B cell (primary cell): ENCODE results near the gene UGT1A9. TPM values are rescaled to one million over a fixed set of nuclear protein-coding genes. Genes with fewer than 3 reads are reported as not detected.

Source experiments
- ATAC-seq: fragments of 200-7000 bp; cut with Tn5 transposase; one replicate; pipeline ENCODE4 v1.10.0; 2021; ENCODE audit warnings: low read depth, mild to moderate bottlenecking, moderate number of reproducible peaks, moderate library complexity
- CTCF ChIA-PET: fragments of 350-600 bp; sonication (Branson Sonifier 250); formaldehyde crosslinking; loops from one replicate; lab custom pipeline; 2021; ENCODE audit warnings: antibody characterized with exemption, inconsistent platforms; lab: Charles Lee
- POLR2A ChIA-PET: fragments of 350-600 bp; sonication (Branson Sonifier 250); formaldehyde crosslinking; loops from one replicate; lab custom pipeline; 2021; ENCODE audit warnings: antibody characterized with exemption; lab: Charles Lee
- DNase-seq: peaks from one replicate; pipeline ENCODE4 v3.0.0; 2013
- H2AFZ ChIP-seq: 2 replicates; pipeline ENCODE4 v1.6.1; 2012; ENCODE audit warnings: mild to moderate bottlenecking, low read depth, low read length; ENCODE audit not compliant: insufficient read depth, poor library complexity, severe bottlenecking
- H3K27ac ChIP-seq, 2 donors: 1 replicate in 1 of 2; 2 replicates in 1 of 2; pipeline ENCODE4 v1.5.1; 2012 to 2013; ENCODE audit warnings: low read length in 2 of 2, mild to moderate bottlenecking in 2 of 2, moderate library complexity in 1 of 2
- H3K27me3 ChIP-seq, 4 experiments: fragments of 200-600 bp in 1 of 4; sonication (generic) in 1 of 4; replicated peaks in 1 of 4; 1 replicate in 2 of 4; 2 replicates in 2 of 4; pipeline versions ENCODE4 v1.6.1 to v1.7.0; 2013 to 2016; ENCODE audit warnings: low read length in 3 of 4, mild to moderate bottlenecking in 2 of 4, mixed read lengths in 1 of 4, moderate library complexity in 1 of 4; ENCODE audit not compliant: insufficient read depth in 4 of 4, control insufficient read depth in 3 of 4; ENCODE audit errors: control extremely low read depth in 1 of 4
- H3K36me3 ChIP-seq, 2 experiments: replicated peaks in 1 of 2; 1 replicate in 1 of 2; 2 replicates in 1 of 2; pipeline versions ENCODE4 v1.6.1 to v1.7.1; 2013; ENCODE audit warnings: low read length in 1 of 2; ENCODE audit not compliant: insufficient read depth in 2 of 2, control insufficient read depth in 1 of 2; ENCODE audit errors: control extremely low read depth in 1 of 2, extremely low read depth in 1 of 2
- H3K4me1 ChIP-seq, 2 donors: fragments of 200-600 bp in 1 of 2; sonication (generic) in 1 of 2; 1 replicate in 1 of 2; 2 replicates in 1 of 2; pipeline versions ENCODE4 v1.5.1 to v1.6.1; 2013 to 2017; ENCODE audit warnings: low read length in 2 of 2; ENCODE audit not compliant: control insufficient read depth in 2 of 2, insufficient read depth in 2 of 2
- H3K4me2 ChIP-seq: replicated peaks from 2 replicates; pipeline ENCODE3; 2012; ENCODE audit warnings: mild to moderate bottlenecking, low read depth, low read length; ENCODE audit not compliant: poor library complexity, severe bottlenecking
- H3K4me3 ChIP-seq, 5 experiments: fragments of 200-600 bp in 1 of 5; sonication (generic) in 1 of 5; 1 replicate in 3 of 5; 2 replicates in 2 of 5; pipeline versions ENCODE4 v1.5.1 to v1.7.0; 2011 to 2016; ENCODE audit warnings: low read length in 4 of 5, mild to moderate bottlenecking in 4 of 5, low read depth in 2 of 5, control low read depth in 1 of 5, moderate library complexity in 1 of 5; ENCODE audit not compliant: insufficient read depth in 1 of 5; ENCODE audit errors: control extremely low read depth in 1 of 5, extremely low read depth in 1 of 5
- H3K79me2 ChIP-seq: fragments of 200-600 bp; sonication (generic); one replicate; pipeline ENCODE4 v1.6.0; 2016; ENCODE audit warnings: low read length; ENCODE audit not compliant: control insufficient read depth, insufficient read depth
- H3K9ac ChIP-seq: fragments of 200-600 bp; sonication (generic); 2 replicates; pipeline ENCODE4 v1.6.1; 2017; ENCODE audit warnings: mild to moderate bottlenecking, low read length, moderate library complexity
- H3K9me3 ChIP-seq, 3 donors: one replicate each; pipeline versions ENCODE4 v1.6.1 to v1.7.1; 2013; ENCODE audit warnings: low read length in 2 of 3; ENCODE audit not compliant: control insufficient read depth in 2 of 3, insufficient read depth in 1 of 3; ENCODE audit errors: control extremely low read depth in 1 of 3
- H4K20me1 ChIP-seq: 2 replicates; pipeline ENCODE4 v1.6.0; 2012; ENCODE audit warnings: mild to moderate bottlenecking, low read length; ENCODE audit not compliant: insufficient read depth, control insufficient read depth, poor library complexity, severe bottlenecking
- H3K27ac Mint-ChIP-seq: one replicate; pipeline ENCODE4 v1.8.0; 2021; ENCODE audit warnings: mixed read lengths
- H3K27me3 Mint-ChIP-seq: one replicate; pipeline ENCODE4 v1.8.0; 2021; ENCODE audit warnings: mixed read lengths
- H3K4me1 Mint-ChIP-seq: one replicate; pipeline ENCODE4 v1.8.0; 2021; ENCODE audit warnings: mixed read lengths
- H3K4me3 Mint-ChIP-seq: one replicate; pipeline ENCODE4 v1.8.0; 2021; ENCODE audit warnings: mixed read lengths
- H3K9me3 Mint-ChIP-seq: one replicate; pipeline ENCODE4 v1.8.0; 2022; ENCODE audit warnings: mixed read lengths; ENCODE audit not compliant: insufficient read depth
- CTCF ChIP-seq: fragments of 200-600 bp; IDR thresholded peaks from one replicate; pipeline ENCODE4 v1.8.0; 2022; ENCODE audit warnings: antibody characterized with exemption, mild to moderate bottlenecking
- EZH2 ChIP-seq: IDR thresholded peaks from 2 replicates; pipeline ENCODE4 v1.6.1; 2012; ENCODE audit warnings: borderline replicate concordance, low read depth, mild to moderate bottlenecking, moderate library complexity, low read length; ENCODE audit not compliant: insufficient read depth, poor library complexity, severe bottlenecking
- WGBS: methylation state at CpG from one replicate; pipeline ENCODE4 v1.1.5; 2013; ENCODE audit warnings: missing lambda C conversion rate; ENCODE audit not compliant: insufficient coverage; 5-methylcytosine and 5-hydroxymethylcytosine counted together
- intact Hi-C: fragments of 100-400 bp; cut with micrococcal nuclease; formaldehyde crosslinking; loops from one replicate; pipeline ENCODE4 v1.10.0; 2022
- polyA plus RNA-seq: library from polyadenylated mRNA; depleted of rRNA; stranded (reverse); fragments of >200 nt; gene quantifications from 2 replicates; pipeline ENCODE4 v1.2.3, GENCODE V29; 2012
- total RNA-seq, 2 donors: library from RNA; stranded (reverse); fragments of 120-200 nt in 1 of 2; gene quantifications; 1 replicate in 1 of 2; 2 replicates in 1 of 2; pipeline versions ENCODE4 v1.2.3 to v1.2.4, GENCODE V29; 2013 to 2022

UGT1A9 gene
- total and polyA plus RNA-seq, 2 donors (not counting 1 experiment from before 2014, with no cell fraction given), result not detected

- DNase-seq (no peak), ATAC-seq (no peak)
- Histone ChIP-seq H3K36me3 (no peaks in the 10 kb centered on the region), H2AFZ (no peak overlapping the region), H3K4me3 (no peak overlapping the region), H3K4me1 (no peaks in the 10 kb centered on the region), H3K9ac (no peak overlapping the region), H4K20me1 (no peaks in the 10 kb centered on the region), H3K9me3 (no peaks in the 10 kb centered on the region), H3K27me3 (peaks cover 0 to 4% (median 0%) of the 10 kb centered on the region in 4 experiments), H3K27ac (no peak overlapping the region), H3K4me2 (no peak overlapping the region), H3K79me2 (no peaks in the 10 kb centered on the region)
- WGBS, result 79% methylated on average over 4 of the region's 4 CpGs
- H3K27me3 Mint-ChIP-seq, result peaks cover 44% of the 10 kb centered on the region
- no peak overlapping the region for H3K27ac Mint-ChIP-seq
- POLR2A ChIA-PET, result no interaction called here
- intact Hi-C loops, result no loop called here
- no peaks in the 10 kb centered on the region for H3K4me1 Mint-ChIP-seq
- no peak overlapping the region for H3K4me3 Mint-ChIP-seq
- CTCF ChIA-PET, result interaction anchor here (0.8 kb wide), 1 partner anchor 692 kb away, joined by 3 read pairs; no protein-coding TSS in a partner anchor
- H3K9me3 Mint-ChIP-seq, result peaks cover 2% of the 10 kb centered on the region
- TF ChIP-seq EZH2, result no peak
- TF ChIP-seq CTCF, result no peak
These were observed 96.4 kb downstream of the UGT1A9 start for GRCh38 chr2:233768076-233768475.

- Histone ChIP-seq H3K27ac (no peak overlapping the region), H3K4me1 (no peaks in the 10 kb centered on the region), H3K9me3 (no peaks in the 10 kb centered on the region), H3K79me2 (no peaks in the 10 kb centered on the region), H3K36me3 (no peaks in the 10 kb centered on the region), H3K4me2 (no peak overlapping the region), H3K4me3 (no peak overlapping the region), H3K27me3 (peaks cover 0 to 3% (median 0%) of the 10 kb centered on the region in 4 experiments), H2AFZ (no peak overlapping the region), H3K9ac (no peak overlapping the region), H4K20me1 (no peaks in the 10 kb centered on the region)
- intact Hi-C loops, result no loop called here
- TF ChIP-seq CTCF (no peak), EZH2 (no peak)
- Mint-ChIP-seq H3K4me3 (no peak overlapping the region), H3K4me1 (no peaks in the 10 kb centered on the region), H3K27me3 (peaks cover 33% of the 10 kb centered on the region), H3K27ac (no peak overlapping the region), H3K9me3 (peaks cover 2% of the 10 kb centered on the region)
- CTCF ChIA-PET, result no interaction called here
- POLR2A ChIA-PET, result no interaction called here
- no peak for DNase-seq
- 93% methylated on average over 9 of the region's 9 CpGs for WGBS
- ATAC-seq, result no peak
These were observed 97.6 kb downstream of the UGT1A9 start for GRCh38 chr2:233769260-233769659.
